Stimulated activated effector memory CD8-positive, alpha-beta T cell treated with anti-CD3 and anti-CD28 coated beads, Interleukin-12 subunit alpha, Interleukin-12 subunit beta, amount 100 ng/mL, for 72 hours (primary cell): ENCODE measurements around the gene HP1BP3.

Experiments
- ATAC-seq: fragments of 150-1000 bp; cut with Tn5 transposase; 2 replicates; pipeline ENCODE4 v1.10.0; 2021
- DNase-seq, 2 donors: peaks; one replicate each; pipeline ENCODE4 v3.0.0; 2021 to 2022; ENCODE audit warnings: low spot score in 2 of 2
- H3K27ac Mint-ChIP-seq: one replicate; pipeline ENCODE4 v1.8.0; 2022; ENCODE audit warnings: mild to moderate bottlenecking, mixed read lengths
- H3K36me3 Mint-ChIP-seq: one replicate; pipeline ENCODE4 v1.8.0; 2022; ENCODE audit warnings: mild to moderate bottlenecking, mixed read lengths
- H3K4me1 Mint-ChIP-seq: one replicate; pipeline ENCODE4 v1.8.0; 2022; ENCODE audit warnings: mixed read lengths
- H3K4me3 Mint-ChIP-seq: one replicate; pipeline ENCODE4 v1.8.0; 2022; ENCODE audit warnings: mild to moderate bottlenecking, mixed read lengths
- H3K9me3 Mint-ChIP-seq: one replicate; pipeline ENCODE4 v1.8.0; 2022; ENCODE audit warnings: mixed read lengths

The HP1BP3 gene

GRCh38 chr1:20713440-20713839 lies 73.7 kb downstream of the HP1BP3 start:
- ATAC-seq (no peak), DNase-seq (no peak)
- Mint-ChIP-seq H3K9me3 (no peaks in the 10 kb centered on the region), H3K27ac (no peak overlapping the region), H3K36me3 (no peaks in the 10 kb centered on the region), H3K4me1 (peaks cover 8% of the 10 kb centered on the region), H3K4me3 (no peak overlapping the region)

- H3K27ac Mint-ChIP-seq = no peak overlapping the region
- no peak overlapping the region for H3K4me3 Mint-ChIP-seq
These were observed 74.9 kb downstream of the HP1BP3 start for GRCh38 chr1:20712215-20712577.

GRCh38 chr1:20711285-20712214 lies 75.6 kb downstream of the HP1BP3 start:
- no peak overlapping the region for H3K4me3 Mint-ChIP-seq
- no peak for DNase-seq
- H3K4me1 Mint-ChIP-seq = peaks cover 6% of the 10 kb centered on the region
- no peaks in the 10 kb centered on the region for H3K9me3 Mint-ChIP-seq
- ATAC-seq = no peak
- no peak overlapping the region for H3K27ac Mint-ChIP-seq
- H3K36me3 Mint-ChIP-seq = no peaks in the 10 kb centered on the region

More at GRCh38 chr1:20712215-20712577, 74.9 kb downstream of the HP1BP3 start:
- no peak for DNase-seq
- H3K4me1 Mint-ChIP-seq = peaks cover 8% of the 10 kb centered on the region
- ATAC-seq = no peak
- H3K36me3 Mint-ChIP-seq = no peaks in the 10 kb centered on the region
- H3K9me3 Mint-ChIP-seq = no peaks in the 10 kb centered on the region

GRCh38 chr1:20710469-20711284 lies 76.4 kb downstream of the HP1BP3 start:
- ATAC-seq = no peak
- Mint-ChIP-seq H3K4me3 (no peak overlapping the region), H3K4me1 (no peaks in the 10 kb centered on the region), H3K36me3 (no peaks in the 10 kb centered on the region), H3K9me3 (no peaks in the 10 kb centered on the region), H3K27ac (no peak overlapping the region)
- no peak for DNase-seq

- ATAC-seq (peak; percentile 33), DNase-seq (no peak)
- H3K4me3 Mint-ChIP-seq = no peak overlapping the region
- no peaks in the 10 kb centered on the region for H3K4me1 Mint-ChIP-seq
- H3K9me3 Mint-ChIP-seq = no peaks in the 10 kb centered on the region
- no peak overlapping the region for H3K27ac Mint-ChIP-seq
- H3K36me3 Mint-ChIP-seq = no peaks in the 10 kb centered on the region
These were observed 77.2 kb downstream of the HP1BP3 start for GRCh38 chr1:20709868-20710267.

- ATAC-seq (no peak), DNase-seq (no peak)
- Mint-ChIP-seq H3K4me1 (no peaks in the 10 kb centered on the region), H3K36me3 (no peaks in the 10 kb centered on the region), H3K27ac (no peak overlapping the region), H3K9me3 (no peaks in the 10 kb centered on the region), H3K4me3 (no peak overlapping the region)
These were observed 78.2 kb downstream of the HP1BP3 start for GRCh38 chr1:20708891-20709290.

GRCh38 chr1:20708057-20708456 lies 79.0 kb downstream of the HP1BP3 start:
- Mint-ChIP-seq H3K9me3 (no peaks in the 10 kb centered on the region), H3K4me1 (no peaks in the 10 kb centered on the region), H3K36me3 (no peaks in the 10 kb centered on the region), H3K4me3 (no peak overlapping the region), H3K27ac (no peak overlapping the region)
- ATAC-seq (no peak), DNase-seq (no peak)

GRCh38 chr1:20706841-20707240 lies 80.3 kb downstream of the HP1BP3 start:
- no peaks in the 10 kb centered on the region for H3K4me1 Mint-ChIP-seq
- H3K9me3 Mint-ChIP-seq = no peaks in the 10 kb centered on the region
- H3K36me3 Mint-ChIP-seq = no peaks in the 10 kb centered on the region
- no peak for DNase-seq
- no peak overlapping the region for H3K4me3 Mint-ChIP-seq
- no peak for ATAC-seq
- no peak overlapping the region for H3K27ac Mint-ChIP-seq

GRCh38 chr1:20705203-20705755 lies 81.8 kb downstream of the HP1BP3 start:
- Mint-ChIP-seq H3K9me3 (no peaks in the 10 kb centered on the region), H3K36me3 (no peaks in the 10 kb centered on the region), H3K4me3 (no peak overlapping the region), H3K27ac (no peak overlapping the region), H3K4me1 (no peaks in the 10 kb centered on the region)
- no peak for ATAC-seq
- DNase-seq = no peak

- no peaks in the 10 kb centered on the region for H3K4me1 Mint-ChIP-seq
- no peaks in the 10 kb centered on the region for H3K9me3 Mint-ChIP-seq
- ATAC-seq (no peak), DNase-seq (no peak)
- no peak overlapping the region for H3K4me3 Mint-ChIP-seq
- H3K27ac Mint-ChIP-seq = no peak overlapping the region
- H3K36me3 Mint-ChIP-seq = no peaks in the 10 kb centered on the region
These were observed 82.5 kb downstream of the HP1BP3 start for GRCh38 chr1:20704390-20705202.

GRCh38 chr1:20703124-20703756 lies 83.9 kb downstream of the HP1BP3 start:
- no peaks in the 10 kb centered on the region for H3K36me3 Mint-ChIP-seq
- ATAC-seq = no peak

GRCh38 chr1:20702416-20702815 lies 84.7 kb downstream of the HP1BP3 start:
- ATAC-seq (no peak), DNase-seq (no peak)
- H3K9me3 Mint-ChIP-seq = no peaks in the 10 kb centered on the region
- no peaks in the 10 kb centered on the region for H3K4me1 Mint-ChIP-seq
- H3K36me3 Mint-ChIP-seq = no peaks in the 10 kb centered on the region
- no peak overlapping the region for H3K27ac Mint-ChIP-seq
- no peak overlapping the region for H3K4me3 Mint-ChIP-seq

More at GRCh38 chr1:20703124-20703756, 83.9 kb downstream of the HP1BP3 start:
- no peak overlapping the region for H3K4me3 Mint-ChIP-seq
- no peak for DNase-seq
- no peaks in the 10 kb centered on the region for H3K9me3 Mint-ChIP-seq
- no peak overlapping the region for H3K27ac Mint-ChIP-seq
- no peaks in the 10 kb centered on the region for H3K4me1 Mint-ChIP-seq

- ATAC-seq (no peak), DNase-seq (no peak)
- H3K4me3 Mint-ChIP-seq = no peak overlapping the region
- no peak overlapping the region for H3K27ac Mint-ChIP-seq
- no peaks in the 10 kb centered on the region for H3K36me3 Mint-ChIP-seq
- H3K4me1 Mint-ChIP-seq = peaks cover 3% of the 10 kb centered on the region
- no peaks in the 10 kb centered on the region for H3K9me3 Mint-ChIP-seq
These were observed 85.3 kb downstream of the HP1BP3 start for GRCh38 chr1:20701847-20702246.

- Mint-ChIP-seq H3K36me3 (no peaks in the 10 kb centered on the region), H3K4me3 (no peak overlapping the region), H3K9me3 (no peaks in the 10 kb centered on the region), H3K4me1 (peaks cover 7% of the 10 kb centered on the region), H3K27ac (no peak overlapping the region)
- ATAC-seq (no peak), DNase-seq (no peak)
These were observed 85.7 kb downstream of the HP1BP3 start for GRCh38 chr1:20701446-20701845.
